Bronchial epithelial cell (primary cell): Measurements from ENCODE around the gene TBC1D12. TPM values are rescaled to one million over a fixed set of nuclear protein-coding genes. Genes with fewer than 3 reads are reported as not detected.

ENCODE experiments used
- DNase-seq: peaks from one replicate; pipeline ENCODE4 v3.0.0-alpha.2; 2010; ENCODE audit warnings: low read depth
- FAIRE-seq: peaks from 2 replicates; lab custom pipeline; 2011; peaks lifted over from hg19 to GRCh38; lab: Jason Lieb, UNC
- H3K27me3 ChIP-seq: 2 replicates; pipeline ENCODE4 v1.5.1; 2011; ENCODE audit warnings: low read length; ENCODE audit not compliant: control insufficient read depth, insufficient read depth
- H3K36me3 ChIP-seq: 2 replicates; pipeline ENCODE4 v1.5.1; 2011; ENCODE audit warnings: low read length; ENCODE audit not compliant: control insufficient read depth, insufficient read depth
- H3K4me3 ChIP-seq: 2 replicates; pipeline ENCODE4 v1.5.1; 2011; ENCODE audit warnings: mild to moderate bottlenecking, low read depth, low read length, control low read depth
- total RNA-seq: library from RNA; depleted of rRNA; stranded (reverse); fragments of >200 nt; gene quantifications from 2 replicates; pipeline ENCODE4 v1.2.1, GENCODE V29; 2014
- TF ChIP-seq, protein P1 (sequence below): IDR thresholded peaks from 2 replicates; pipeline ENCODE4 v1.5.1; 2011; ENCODE audit warnings: mild to moderate bottlenecking, moderate library complexity, low read length, control low read depth, inconsistent platforms; ENCODE audit not compliant: insufficient read depth, severe bottlenecking

TBC1D12 gene
- total RNA-seq, 1 donor from 2014 or later = 10.8 TPM

- Histone ChIP-seq H3K27me3 (no peaks in the 10 kb centered on the region), H3K36me3 (no peaks in the 10 kb centered on the region), H3K4me3 (no peak overlapping the region)
- FAIRE-seq = no peak
- TF ChIP-seq, protein P1, sequence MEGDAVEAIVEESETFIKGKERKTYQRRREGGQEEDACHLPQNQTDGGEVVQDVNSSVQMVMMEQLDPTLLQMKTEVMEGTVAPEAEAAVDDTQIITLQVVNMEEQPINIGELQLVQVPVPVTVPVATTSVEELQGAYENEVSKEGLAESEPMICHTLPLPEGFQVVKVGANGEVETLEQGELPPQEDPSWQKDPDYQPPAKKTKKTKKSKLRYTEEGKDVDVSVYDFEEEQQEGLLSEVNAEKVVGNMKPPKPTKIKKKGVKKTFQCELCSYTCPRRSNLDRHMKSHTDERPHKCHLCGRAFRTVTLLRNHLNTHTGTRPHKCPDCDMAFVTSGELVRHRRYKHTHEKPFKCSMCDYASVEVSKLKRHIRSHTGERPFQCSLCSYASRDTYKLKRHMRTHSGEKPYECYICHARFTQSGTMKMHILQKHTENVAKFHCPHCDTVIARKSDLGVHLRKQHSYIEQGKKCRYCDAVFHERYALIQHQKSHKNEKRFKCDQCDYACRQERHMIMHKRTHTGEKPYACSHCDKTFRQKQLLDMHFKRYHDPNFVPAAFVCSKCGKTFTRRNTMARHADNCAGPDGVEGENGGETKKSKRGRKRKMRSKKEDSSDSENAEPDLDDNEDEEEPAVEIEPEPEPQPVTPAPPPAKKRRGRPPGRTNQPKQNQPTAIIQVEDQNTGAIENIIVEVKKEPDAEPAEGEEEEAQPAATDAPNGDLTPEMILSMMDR = no peak
- no peak for DNase-seq
Observed at GRCh38 chr10:94428766-94429707, 26.7 kb downstream of the TBC1D12 start.

DNA sequence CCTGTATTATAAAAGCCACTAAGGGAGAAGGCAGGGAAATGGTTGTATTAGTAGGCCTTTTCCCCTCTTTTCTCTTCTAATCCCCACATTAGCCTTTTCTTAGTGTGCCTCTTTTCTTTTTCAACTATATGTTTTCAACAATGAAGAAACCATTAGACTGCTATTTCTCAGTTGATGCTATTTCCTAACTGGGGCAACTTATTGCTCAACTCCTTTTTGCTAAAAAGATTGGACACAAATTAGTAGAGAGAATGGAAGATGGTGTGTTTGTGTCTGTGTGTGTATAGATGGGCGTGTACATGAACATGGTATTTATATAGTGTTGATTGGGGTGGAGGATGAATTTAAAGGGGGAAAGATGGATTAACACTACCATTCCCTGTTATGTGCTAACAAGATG, 28.4 kb downstream of the TBC1D12 start:
- Histone ChIP-seq H3K27me3 (no peaks in the 10 kb centered on the region), H3K4me3 (no peak overlapping the region), H3K36me3 (no peaks in the 10 kb centered on the region)
- FAIRE-seq = no peak
- TF ChIP-seq, protein P1 = no peak
- DNase-seq = no peak

DNA sequence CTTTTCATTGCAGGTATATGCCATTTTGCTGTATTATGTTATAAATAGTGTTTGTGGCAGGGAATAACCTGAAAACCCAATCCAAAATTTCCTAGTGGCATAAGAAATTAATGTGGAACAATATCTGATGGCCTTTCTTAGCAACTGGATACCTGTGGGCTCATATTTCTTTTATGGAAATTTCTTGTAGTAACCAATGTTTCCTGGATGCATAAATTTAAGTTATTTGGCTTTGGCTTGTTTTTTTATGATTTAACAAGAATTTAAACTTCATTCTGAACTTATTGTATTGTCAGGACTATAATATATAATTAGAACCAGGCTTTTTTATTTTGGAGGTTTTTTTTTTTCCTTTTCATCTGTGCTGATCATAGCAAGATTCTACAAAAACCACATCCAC, 30.1 kb downstream of the TBC1D12 start:
- DNase-seq (no peak), FAIRE-seq (no peak)
- Histone ChIP-seq H3K27me3 (no peaks in the 10 kb centered on the region), H3K36me3 (no peaks in the 10 kb centered on the region), H3K4me3 (no peak overlapping the region)
- TF ChIP-seq, protein P1 = no peak

GRCh38 chr10:94439275-94439861, 37.0 kb downstream of the TBC1D12 start:
- FAIRE-seq (no peak), DNase-seq (peak; percentile 2)
- TF ChIP-seq, protein P1 = peak; percentile 1
- H3K4me3 ChIP-seq = no peak overlapping the region
- no peaks in the 10 kb centered on the region for H3K27me3 ChIP-seq
- H3K36me3 ChIP-seq = no peaks in the 10 kb centered on the region

- Histone ChIP-seq H3K27me3 (no peaks in the 10 kb centered on the region), H3K4me3 (no peak overlapping the region), H3K36me3 (no peaks in the 10 kb centered on the region)
- FAIRE-seq (no peak), DNase-seq (no peak)
- TF ChIP-seq, protein P1 = no peak
Observed at GRCh38 chr10:94440096-94440495, 37.8 kb downstream of the TBC1D12 start.
